Middle frontal gyrus (tissue), 1 donor: ENCODE measurements around the gene NCMAP.
"Not testable (repeated sequence)": the region's sequence is repeated elsewhere in the genome, so short reads cannot be mapped to it uniquely, and the experiment has no call there.

ENCODE experiments used
- DNase-seq: peaks from one replicate; pipeline ENCODE4 v3.0.0-alpha.2; 2015; ENCODE audit warnings: low spot score; ENCODE audit errors: extremely low spot score

Gene NCMAP

GRCh38 chr1:24555591-24556413, at the start of gene NCMAP:
TSS of gene NCMAP (plus strand) at chr1:24556087. CDS start at chr1:24595431, 39,344 bp downstream.
- DNase-seq = no peak

GRCh38 chr1:24506691-24507381, 49.1 kb upstream of the NCMAP start:
- no peak for DNase-seq

GRCh38 chr1:24507405-24507804, 48.5 kb upstream of the NCMAP start:
- no peak for DNase-seq

- DNase-seq = no peak
Observed at GRCh38 chr1:24508911-24509310, 47.0 kb upstream of the NCMAP start.

GRCh38 chr1:24513706-24514105, 42.2 kb upstream of the NCMAP start:
- no peak for DNase-seq

GRCh38 chr1:24514946-24515345, 40.9 kb upstream of the NCMAP start:
- no peak for DNase-seq

- not testable (repeated sequence) for DNase-seq
Observed at GRCh38 chr1:24515671-24516209, 40.1 kb upstream of the NCMAP start.

GRCh38 chr1:24516506-24516905, 39.4 kb upstream of the NCMAP start:
- DNase-seq = no peak

- DNase-seq = no peak
Observed at GRCh38 chr1:24517898-24518297, 38.0 kb upstream of the NCMAP start.

GRCh38 chr1:24520282-24520681, 35.6 kb upstream of the NCMAP start:
- DNase-seq = not testable (repeated sequence)

GRCh38 chr1:24525606-24526005, 30.3 kb upstream of the NCMAP start:
- no peak for DNase-seq

- DNase-seq = no peak
Observed at GRCh38 chr1:24526045-24526444, 29.8 kb upstream of the NCMAP start.

- DNase-seq = no peak
Observed at GRCh38 chr1:24526940-24527542, 28.8 kb upstream of the NCMAP start.

GRCh38 chr1:24528744-24529143, 27.1 kb upstream of the NCMAP start:
- DNase-seq = no peak

- DNase-seq = not testable (repeated sequence)
Observed at GRCh38 chr1:24529292-24529691, 26.6 kb upstream of the NCMAP start.

GRCh38 chr1:24535021-24535424, 20.9 kb upstream of the NCMAP start:
- no peak for DNase-seq

GRCh38 chr1:24535778-24536177, 20.1 kb upstream of the NCMAP start:
- no peak for DNase-seq

GRCh38 chr1:24536391-24536840, 19.5 kb upstream of the NCMAP start:
- DNase-seq = no peak

GRCh38 chr1:24540051-24540905, 15.6 kb upstream of the NCMAP start:
- DNase-seq = no peak

GRCh38 chr1:24540906-24541710, 14.8 kb upstream of the NCMAP start:
- no peak for DNase-seq
